Esophagus muscularis mucosa (tissue), 4 donors: Measurements from ENCODE around the gene MTG2. TPM values are rescaled to one million over a fixed set of nuclear protein-coding genes. Genes with fewer than 3 reads are reported as not detected.

Experiments
- DNase-seq: peaks from one replicate; pipeline ENCODE4 v3.0.0-alpha.2; 2017; ENCODE audit errors: extremely low spot score
- H3K27ac ChIP-seq, 4 donors: fragments of 200-600 bp; sonication (generic); replicated peaks in 1 of 4; 1 replicate in 3 of 4; 2 replicates in 1 of 4; pipeline ENCODE4 v1.5.1; 2016 to 2019; ENCODE audit warnings: mild to moderate bottlenecking in 1 of 4
- H3K27me3 ChIP-seq, 4 donors: fragments of 200-600 bp; sonication (generic); one replicate each; pipeline versions ENCODE4 v1.5.1 to v1.6.0; 2016 to 2019
- H3K36me3 ChIP-seq, 4 donors: fragments of 200-600 bp; sonication (generic); one replicate each; pipeline ENCODE4 v1.5.1; 2016 to 2019
- H3K4me1 ChIP-seq, 4 donors: fragments of 200-600 bp; sonication (generic); one replicate each; pipeline ENCODE4 v1.5.1; 2016 to 2019
- H3K4me3 ChIP-seq, 4 donors: fragments of 200-600 bp; sonication (generic); 1 replicate in 2 of 4; 2 replicates in 2 of 4; pipeline ENCODE4 v1.5.1; 2016 to 2019; ENCODE audit warnings: mild to moderate bottlenecking in 4 of 4, moderate library complexity in 1 of 4
- H3K9me3 ChIP-seq, 4 donors: fragments of 200-600 bp; sonication (generic); 1 replicate in 3 of 4; 2 replicates in 1 of 4; pipeline ENCODE4 v1.5.1; 2016 to 2019
- CTCF ChIP-seq, 3 experiments: fragments of 200-600 bp in 2 of 3; fragments of 450-650 bp in 1 of 3; sonication (generic) in 2 of 3; IDR thresholded peaks; one replicate each; pipeline ENCODE4 v1.5.1; 2017 to 2019; ENCODE audit warnings: antibody characterized with exemption in 3 of 3, mild to moderate bottlenecking in 2 of 3, moderate library complexity in 1 of 3
- EP300 ChIP-seq: sonication (generic); formaldehyde crosslinking; IDR thresholded peaks from one replicate; pipeline ENCODE4 v1.6.1; 2017; ENCODE audit warnings: antibody characterized with exemption
- POLR2A ChIP-seq: fragments of 450-650 bp; IDR thresholded peaks from one replicate; pipeline ENCODE4 v1.6.1; 2017; ENCODE audit warnings: antibody characterized with exemption, moderate library complexity, mild to moderate bottlenecking, low read depth
- POLR2AphosphoS5 ChIP-seq, 2 donors: sonication (generic); formaldehyde crosslinking; IDR thresholded peaks; one replicate each; pipeline ENCODE4 v1.6.1; 2017; ENCODE audit warnings: antibody characterized with exemption in 2 of 2
- WGBS: methylation state at CpG from one replicate; pipeline ENCODE4 v1.1.5; 2018; 5-methylcytosine and 5-hydroxymethylcytosine counted together
- intact Hi-C: fragments of 100-400 bp; cut with DNase I; formaldehyde crosslinking; loops from one replicate; pipeline ENCODE4 v1.15.1; 2023
- total RNA-seq, 4 donors: library from RNA; depleted of rRNA; stranded (reverse); fragments of >200 nt; gene quantifications; one replicate each; pipeline versions ENCODE4 v1.1.0 to v1.2.1, GENCODE V29; 2016

The MTG2 gene
- total RNA-seq, 4 donors from 2014 or later: 21.6 to 26.5 (median 26.0) TPM

- Histone ChIP-seq H3K36me3 (peaks cover 20 to 81% (median 71%) of the 10 kb centered on the region in 4 donors), H3K27ac (no peak overlapping the region), H3K4me3 (no peak overlapping the region), H3K4me1 (peaks cover 0 to 2% (median 0%) of the 10 kb centered on the region in 4 donors), H3K27me3 (no peaks in the 10 kb centered on the region), H3K9me3 (no peaks in the 10 kb centered on the region)
- intact Hi-C loops: no loop called here
- WGBS: 97% methylated on average over 18 of the region's 23 CpGs
- TF ChIP-seq CTCF (IDR thresholded peaks at IDR 0.05) (no peak), POLR2A (no peak), POLR2AphosphoS5 (IDR thresholded peaks at IDR 0.05) (no peak), EP300 (no peak)
- no peak for DNase-seq
Measured at GRCh38 chr20:62168890-62169435, 13.9 kb upstream of the MTG2 start.

- peaks cover 0 to 2% (median 0%) of the 10 kb centered on the region in 4 donors for H3K4me1 ChIP-seq
- no peaks in the 10 kb centered on the region for H3K27me3 ChIP-seq
- H3K36me3 ChIP-seq: peaks cover 6 to 81% (median 71%) of the 10 kb centered on the region in 4 donors
- WGBS: 85% methylated on average over 9 of the region's 9 CpGs
- no peak overlapping the region for H3K4me3 ChIP-seq
- H3K27ac ChIP-seq: no peak overlapping the region
- no peak for TF ChIP-seq POLR2A
- TF ChIP-seq EP300: no peak
- TF ChIP-seq POLR2AphosphoS5 (IDR thresholded peaks at IDR 0.05): no peak
- no peak for TF ChIP-seq CTCF (IDR thresholded peaks at IDR 0.05)
- intact Hi-C loops: no loop called here
- H3K9me3 ChIP-seq: no peaks in the 10 kb centered on the region
- DNase-seq: no peak
Measured at GRCh38 chr20:62170536-62170935, 12.3 kb upstream of the MTG2 start.

- no peak for TF ChIP-seq POLR2A
- no peak overlapping the region for H3K4me3 ChIP-seq
- H3K27me3 ChIP-seq: no peaks in the 10 kb centered on the region
- 81% methylated on average over 8 of the region's 8 CpGs for WGBS
- intact Hi-C loops: no loop called here
- DNase-seq: no peak
- no peak overlapping the region for H3K27ac ChIP-seq
- no peaks in the 10 kb centered on the region for H3K9me3 ChIP-seq
- H3K4me1 ChIP-seq: peaks cover 0 to 2% (median 0%) of the 10 kb centered on the region in 4 donors
- peaks cover 3 to 81% (median 69%) of the 10 kb centered on the region in 4 donors for H3K36me3 ChIP-seq
Measured at GRCh38 chr20:62171245-62171644, 11.6 kb upstream of the MTG2 start.

GRCh38 chr20:62172666-62173065 lies 10.2 kb upstream of the MTG2 start:
- peaks cover 3 to 84% (median 66%) of the 10 kb centered on the region in 4 donors for H3K36me3 ChIP-seq
- WGBS: 99% methylated on average over 13 of the region's 18 CpGs
- intact Hi-C loops: no loop called here

More at GRCh38 chr20:62172666-62173065, 10.2 kb upstream of the MTG2 start:
- H3K4me1 ChIP-seq: peaks cover 0 to 2% (median 0%) of the 10 kb centered on the region in 4 donors
- no peaks in the 10 kb centered on the region for H3K9me3 ChIP-seq
- H3K27ac ChIP-seq: no peak overlapping the region
- H3K4me3 ChIP-seq: no peak overlapping the region
- no peak for DNase-seq
- H3K27me3 ChIP-seq: no peaks in the 10 kb centered on the region
- TF ChIP-seq CTCF (IDR thresholded peaks at IDR 0.05) (no peak), EP300 (no peak), POLR2AphosphoS5 (IDR thresholded peaks at IDR 0.05) (no peak), POLR2A (no peak)
